Ovary (tissue), 9 donors: ENCODE measurements around the gene PKD2L1. TPM values are rescaled to one million over a fixed set of nuclear protein-coding genes. Genes with fewer than 3 reads are reported as not detected.

Source experiments
- DNase-seq, 5 donors: peaks; one replicate each; pipeline ENCODE4 v3.0.0-alpha.2; 2019 to 2020
- H3K27ac ChIP-seq, 2 donors: fragments of 200-600 bp; one replicate each; pipeline versions ENCODE4 v1.5.1 to v1.8.0; 2019 to 2022
- H3K27me3 ChIP-seq: fragments of 200-600 bp; one replicate; pipeline ENCODE4 v1.8.0; 2022
- H3K36me3 ChIP-seq: fragments of 200-600 bp; sonication (generic); one replicate; pipeline ENCODE4 v1.5.1; 2019
- H3K4me1 ChIP-seq: one replicate; pipeline ENCODE4 v1.8.1; 2013; ENCODE audit warnings: mild to moderate bottlenecking, moderate library complexity; ENCODE audit not compliant: insufficient read depth
- H3K4me3 ChIP-seq: fragments of 200-600 bp; sonication (generic); one replicate; pipeline ENCODE4 v1.5.1; 2017
- H3K9me3 ChIP-seq, 2 donors: fragments of 200-600 bp in 1 of 2; sonication (generic) in 1 of 2; one replicate each; pipeline versions ENCODE4 v1.5.1 to v1.8.1; 2013 to 2019; ENCODE audit warnings: mild to moderate bottlenecking in 1 of 2, moderate library complexity in 1 of 2
- EP300 ChIP-seq: sonication (generic); formaldehyde crosslinking; IDR thresholded peaks from one replicate; pipeline ENCODE4 v1.6.1; 2017; ENCODE audit warnings: antibody characterized with exemption
- POLR2A ChIP-seq: fragments of 450-650 bp; IDR thresholded peaks from one replicate; pipeline ENCODE4 v1.6.1; 2017; ENCODE audit warnings: antibody characterized with exemption, mild to moderate bottlenecking, moderate library complexity
- WGBS, 3 donors: extraction: QIAGEN DNeasy Blood & Tissue Kit in 1 of 3; methylation state at CpG; one replicate each; pipeline versions ENCODE4 v1.1.5 to v1.1.7; 2013 to 2017; 5-methylcytosine and 5-hydroxymethylcytosine counted together
- intact Hi-C, 4 donors: fragments of 100-400 bp; cut with DNase I; formaldehyde crosslinking; loops; one replicate each; pipeline versions ENCODE4 v1.11.0 to v1.15.1; 2022 to 2023
- polyA plus RNA-seq, 2 donors: library from polyadenylated mRNA; stranded (reverse); fragments of 200-250 nt in 1 of 2; fragments of 350-450 nt in 1 of 2; fragmentation: Illumina TruSeq in 1 of 2; extraction: RNeasy Lipid Tissue Mini Kit (QIAGEN cat#74804) in 1 of 2; gene quantifications; one replicate each; pipeline ENCODE4 v1.2.3, GENCODE V29; 2013 to 2014
- total RNA-seq, 7 donors: library from RNA; depleted of rRNA in 2 of 7; stranded (reverse); fragments of >200 nt in 2 of 7; fragmentation: NEBNext Ultra II Directional in 3 of 7; extraction: Animal tissue kit (Norgen Biotek cat#: 25700) in 3 of 7; gene quantifications; one replicate each; pipeline versions ENCODE4 v1.1.0 to v1.2.4, GENCODE V29; 2016 to 2023
- TF ChIP-seq, protein P1 (sequence below), 3 donors: fragments of 450-650 bp in 2 of 3; fragments of 200-600 bp in 1 of 3; IDR thresholded peaks; one replicate each; pipeline versions ENCODE4 v1.5.1 to v1.8.0; 2016 to 2022; ENCODE audit warnings: antibody characterized with exemption in 3 of 3, mild to moderate bottlenecking in 1 of 3
- donor health status: DM: no; HTN: no; CAD: no; lungs with moderate emphysema.
- donor health status: DM: no; HTN: no; CAD: no.
- donor health status: Bipolar disorder and iron deficiency.
- donor health status: DM: yes; HTN: yes; CAD: no.
- donor health status: DM: no; HTN: no; CAD: no.
- donor health status: DM: yes; HTN: yes; CAD: no.

PKD2L1 gene
- total and polyA plus RNA-seq, 9 donors = 0.02 to 2.5 (median 2.2) TPM; not detected in 6

DNA sequence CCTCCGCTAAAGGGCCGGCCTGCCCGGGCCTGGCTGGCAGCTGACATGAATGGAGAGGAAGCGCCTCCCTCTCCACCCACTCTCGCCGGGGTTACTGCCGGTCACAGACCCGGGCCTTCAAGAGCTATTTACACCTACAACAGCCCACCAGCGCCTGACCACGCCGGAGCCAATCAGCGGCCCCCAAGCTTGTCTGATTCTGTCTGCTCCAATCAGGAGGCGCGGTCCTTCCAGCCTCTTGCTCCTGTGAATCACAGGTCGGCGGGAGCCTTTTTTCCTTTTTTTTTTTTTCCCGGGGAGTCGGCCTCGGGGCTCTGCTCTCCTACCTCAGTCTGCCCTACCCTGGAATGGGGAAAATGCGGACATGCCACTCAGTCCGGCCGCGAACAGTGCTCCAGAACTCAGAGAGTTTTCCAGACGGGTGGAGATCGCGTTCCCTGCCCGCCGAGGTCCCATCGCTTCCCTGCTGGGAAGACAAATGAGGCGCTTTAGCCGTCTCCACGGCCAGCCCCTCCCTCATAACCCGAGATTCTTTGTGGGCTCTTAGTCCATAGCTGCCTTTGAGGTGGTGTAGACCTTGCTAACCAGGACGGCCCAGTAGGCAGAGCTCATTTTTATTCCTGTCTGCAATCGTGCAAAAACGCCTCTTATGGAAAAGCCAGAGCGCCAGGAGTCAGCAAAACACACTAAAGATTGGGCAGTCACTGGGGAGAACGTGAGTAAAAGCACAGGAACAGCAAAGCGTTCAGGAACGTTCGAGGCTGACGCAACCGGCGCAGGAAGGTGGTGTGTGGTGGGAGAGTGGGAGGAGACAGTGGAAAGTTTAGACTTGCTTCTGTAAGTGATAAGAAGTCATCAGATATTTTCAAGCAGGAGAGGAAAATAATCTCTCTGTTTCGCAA is 43.5 kb upstream of the PKD2L1 start:
- H3K36me3 ChIP-seq = no peaks in the 10 kb centered on the region
- peak overlapping the region; percentile 70 for H3K4me3 ChIP-seq
- 0% methylated on average over 45 of the region's 45 CpGs for WGBS, 3 donors
- intact Hi-C loops = no loop called here
- no peaks in the 10 kb centered on the region for H3K27me3 ChIP-seq
- H3K9me3 ChIP-seq = no peaks in the 10 kb centered on the region
- TF ChIP-seq POLR2A = peak; percentile 35
- TF ChIP-seq EP300 = no peak
- peak; percentile 94 to 97 (median 97) for DNase-seq
- H3K27ac ChIP-seq = peak overlapping the region; percentile 89 to 93
- H3K4me1 ChIP-seq = peaks cover 10% of the 10 kb centered on the region

DNA sequence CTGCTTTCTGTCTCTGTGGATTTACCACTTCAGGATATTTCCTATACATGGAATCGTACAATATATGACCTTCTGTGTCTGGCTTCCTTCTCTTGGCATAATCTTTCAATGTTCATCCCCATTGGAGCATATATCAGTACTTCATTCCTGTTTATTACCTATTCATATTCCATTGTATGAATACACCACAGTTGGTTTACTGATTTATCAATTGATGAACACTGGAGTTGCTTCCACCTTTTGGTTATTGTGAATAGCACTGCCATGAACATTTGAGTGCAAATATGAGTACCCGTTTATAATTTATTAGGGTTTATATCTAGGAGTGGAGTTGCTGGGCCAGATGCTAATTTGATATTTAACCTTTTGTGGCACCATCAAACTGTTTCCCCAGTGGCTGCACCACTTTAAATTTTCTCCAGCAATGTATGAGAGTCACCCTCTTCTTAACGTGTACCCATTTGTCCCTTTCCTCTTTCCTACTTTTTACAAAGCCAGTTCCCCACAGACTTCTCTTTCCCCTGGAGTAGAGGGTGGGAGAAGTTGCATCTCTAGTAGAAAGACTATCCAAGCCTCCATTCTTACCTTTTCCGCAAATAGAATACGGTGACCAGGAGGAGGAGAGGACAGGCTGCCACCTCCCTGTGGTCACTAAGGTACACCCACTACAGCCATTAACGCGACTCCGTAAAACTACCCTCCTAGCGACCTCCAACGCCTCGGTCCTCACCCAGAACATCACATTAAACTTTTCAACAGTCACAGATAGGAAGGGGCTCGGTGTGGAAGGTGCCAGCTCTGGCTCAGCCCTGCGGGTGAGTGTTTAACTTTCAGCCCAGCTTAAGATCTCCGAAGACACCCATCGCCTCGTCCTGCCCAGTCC is 42.6 kb upstream of the PKD2L1 start:
- TF ChIP-seq, protein P1, sequence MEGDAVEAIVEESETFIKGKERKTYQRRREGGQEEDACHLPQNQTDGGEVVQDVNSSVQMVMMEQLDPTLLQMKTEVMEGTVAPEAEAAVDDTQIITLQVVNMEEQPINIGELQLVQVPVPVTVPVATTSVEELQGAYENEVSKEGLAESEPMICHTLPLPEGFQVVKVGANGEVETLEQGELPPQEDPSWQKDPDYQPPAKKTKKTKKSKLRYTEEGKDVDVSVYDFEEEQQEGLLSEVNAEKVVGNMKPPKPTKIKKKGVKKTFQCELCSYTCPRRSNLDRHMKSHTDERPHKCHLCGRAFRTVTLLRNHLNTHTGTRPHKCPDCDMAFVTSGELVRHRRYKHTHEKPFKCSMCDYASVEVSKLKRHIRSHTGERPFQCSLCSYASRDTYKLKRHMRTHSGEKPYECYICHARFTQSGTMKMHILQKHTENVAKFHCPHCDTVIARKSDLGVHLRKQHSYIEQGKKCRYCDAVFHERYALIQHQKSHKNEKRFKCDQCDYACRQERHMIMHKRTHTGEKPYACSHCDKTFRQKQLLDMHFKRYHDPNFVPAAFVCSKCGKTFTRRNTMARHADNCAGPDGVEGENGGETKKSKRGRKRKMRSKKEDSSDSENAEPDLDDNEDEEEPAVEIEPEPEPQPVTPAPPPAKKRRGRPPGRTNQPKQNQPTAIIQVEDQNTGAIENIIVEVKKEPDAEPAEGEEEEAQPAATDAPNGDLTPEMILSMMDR (IDR thresholded peaks at IDR 0.05) = no peak
- TF ChIP-seq EP300 (no peak), POLR2A (no peak)
- no peaks in the 10 kb centered on the region for H3K9me3 ChIP-seq
- no peaks in the 10 kb centered on the region for H3K36me3 ChIP-seq
- H3K27ac ChIP-seq = peak overlapping the region; percentile 45 to 89
- no peak for DNase-seq
- no peaks in the 10 kb centered on the region for H3K27me3 ChIP-seq
- intact Hi-C loops = no loop called here
- H3K4me3 ChIP-seq = peak overlapping the region; percentile 70
- 23 to 27% (median 25%) methylated on average over 16 of the region's 16 CpGs for WGBS, 3 donors
- H3K4me1 ChIP-seq = peaks cover 10% of the 10 kb centered on the region

DNA sequence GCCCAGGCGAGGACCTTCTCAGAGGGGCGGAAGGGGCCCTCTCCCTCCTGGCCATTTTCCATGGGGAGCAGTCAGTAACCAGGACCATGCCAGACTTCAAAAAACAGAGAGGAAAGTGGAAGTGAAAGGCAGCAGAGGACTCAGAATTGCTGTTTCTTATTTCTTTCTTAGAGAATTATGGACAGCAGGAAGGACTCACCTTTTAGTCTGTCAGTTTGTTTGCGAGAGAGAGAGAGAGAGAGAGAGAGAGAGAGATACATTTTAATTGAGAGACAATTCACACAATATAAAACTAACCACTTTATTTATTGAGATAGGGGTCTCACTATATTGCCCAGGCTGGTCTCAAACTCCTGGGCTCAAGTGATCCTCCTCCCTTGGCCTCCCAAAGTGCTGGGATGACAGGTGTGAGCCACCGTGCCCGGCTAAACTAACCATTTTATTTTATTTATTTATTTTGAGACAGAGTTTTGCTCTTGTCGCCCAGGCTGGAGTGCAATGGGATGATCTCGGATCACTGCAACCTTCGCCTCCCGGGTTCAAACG is 41.5 kb upstream of the PKD2L1 start:
- DNase-seq = no peak
- Histone ChIP-seq H3K4me1 (peaks cover 10% of the 10 kb centered on the region), H3K4me3 (no peak overlapping the region), H3K9me3 (no peaks in the 10 kb centered on the region), H3K27ac (no peak overlapping the region), H3K27me3 (no peaks in the 10 kb centered on the region), H3K36me3 (no peaks in the 10 kb centered on the region)
- TF ChIP-seq, protein P1 (IDR thresholded peaks at IDR 0.05) = no peak
- no peak for TF ChIP-seq EP300
- no peak for TF ChIP-seq POLR2A
- WGBS, 3 donors = 84 to 87% (median 87%) methylated on average over 10 of the region's 10 CpGs
- intact Hi-C loops = no loop called here

DNA sequence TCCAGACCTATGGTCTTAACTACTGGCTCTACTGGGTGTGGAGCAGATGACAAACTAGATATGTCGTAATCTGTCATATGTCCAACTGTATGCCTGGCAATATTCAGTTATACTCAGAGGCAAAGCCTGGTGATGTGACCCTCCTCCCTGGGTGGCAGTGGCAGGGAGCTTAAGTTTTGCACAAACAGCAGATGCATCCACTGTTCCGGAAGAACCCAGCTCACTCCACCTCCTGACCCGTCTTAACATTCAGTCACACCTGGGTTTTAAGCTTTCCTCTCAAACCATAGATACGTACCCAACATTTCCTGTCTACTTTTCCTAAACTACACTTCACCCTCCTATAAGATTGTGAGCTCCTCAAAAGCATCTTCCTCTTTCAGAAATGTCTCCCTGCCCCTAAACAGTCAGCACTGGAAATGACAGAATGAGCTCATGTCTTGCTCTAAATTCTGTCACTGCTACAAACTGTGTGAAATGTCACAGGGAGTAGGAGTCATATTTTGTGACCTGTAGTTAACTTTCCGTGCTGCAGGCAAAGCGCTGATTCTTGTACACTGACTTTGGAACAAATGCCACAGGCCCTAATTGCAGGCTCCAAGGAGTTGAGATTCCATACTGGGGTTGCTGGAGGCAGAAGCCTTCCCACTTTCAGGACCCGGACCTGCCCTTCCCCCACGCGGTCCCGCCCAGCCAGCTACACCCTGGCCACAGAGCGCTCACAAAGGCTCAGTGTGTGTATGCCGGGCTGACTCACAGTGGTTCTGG is 40.9 kb upstream of the PKD2L1 start:
- intact Hi-C loops = no loop called here

More for the DNA sequence above, 40.9 kb upstream of the PKD2L1 start:
- Histone ChIP-seq H3K4me3 (no peak overlapping the region), H3K9me3 (no peaks in the 10 kb centered on the region), H3K4me1 (peaks cover 10% of the 10 kb centered on the region), H3K27ac (no peak overlapping the region), H3K36me3 (no peaks in the 10 kb centered on the region), H3K27me3 (no peaks in the 10 kb centered on the region)
- TF ChIP-seq POLR2A = no peak
- TF ChIP-seq, protein P1 (IDR thresholded peaks at IDR 0.05) = no peak
- TF ChIP-seq EP300 = no peak
- 68 to 75% (median 71%) methylated on average over 12 of the region's 12 CpGs for WGBS, 3 donors
- DNase-seq = peak in 4 of 5 donors; percentile 43 to 61 (median 54)
